ENCODE data around the gene PET100.

PET100 gene, protein sequence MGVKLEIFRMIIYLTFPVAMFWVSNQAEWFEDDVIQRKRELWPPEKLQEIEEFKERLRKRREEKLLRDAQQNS

DNA sequence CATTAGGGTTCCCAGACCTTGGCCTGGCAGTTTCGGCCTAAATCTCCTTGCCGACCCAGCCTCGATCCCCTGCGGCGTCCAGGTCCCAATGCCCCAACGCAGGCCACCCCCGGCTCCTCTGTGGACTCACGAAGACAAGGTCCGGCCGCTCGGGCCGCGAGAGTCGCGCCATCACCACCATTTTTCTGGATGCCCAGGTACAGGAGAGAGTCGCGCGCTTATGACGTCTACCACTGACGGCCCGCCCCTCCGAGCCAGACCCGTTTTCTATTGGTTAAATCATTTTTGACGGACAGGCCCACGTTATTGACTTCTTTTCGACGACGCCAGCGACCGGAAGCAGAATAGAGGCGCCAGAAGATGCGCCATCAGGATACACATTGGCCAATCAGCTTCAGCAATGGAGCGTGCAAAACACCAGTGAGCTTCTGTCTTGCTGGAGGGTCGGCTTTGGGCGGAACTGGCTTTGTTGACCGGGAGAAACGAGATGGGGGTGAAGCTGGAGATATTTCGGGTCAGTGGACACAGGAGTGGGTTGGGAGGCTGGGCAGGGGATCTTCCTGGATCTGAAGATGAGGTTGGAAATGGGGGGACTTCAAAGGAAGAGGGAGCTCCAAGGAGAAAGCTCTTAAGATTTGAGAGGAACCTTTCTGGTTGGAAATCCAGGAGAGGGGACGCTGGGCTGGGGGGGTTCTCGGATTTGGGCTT is at the start of gene PET100, which contains the start of gene XAB2:
Gene PET100, plus strand, starts transcription at position 447 of the 708 bp plus-strand sequence. Its CDS starts 41 bp downstream, at position 488.
Gene XAB2, minus strand, starts transcription at position 199 of the 708 bp plus-strand sequence. Its CDS starts 18 bp downstream, at position 181.
- no peaks in the 10 kb centered on the region for H3K27me3 Mint-ChIP-seq
- H3K27ac Mint-ChIP-seq, result peak within 1 kb of the TSS; percentile 99
- peaks cover 36% of the 10 kb centered on the region for H3K4me1 Mint-ChIP-seq (ENCODE audit: low read depth)
- H3K4me3 Mint-ChIP-seq, result peak within 1 kb of the TSS; percentile 98
- H3K36me3 Mint-ChIP-seq (ENCODE audit: low read depth), result peaks cover 13% of the 10 kb centered on the region
- H3K9me3 Mint-ChIP-seq, result no peaks in the 10 kb centered on the region

- Mint-ChIP-seq H3K27me3 (peaks cover 13% of the 10 kb centered on the region), H3K36me3 (ENCODE audit: low read depth) (no peaks in the 10 kb centered on the region), H3K27ac (no peak overlapping the region), H3K4me1 (ENCODE audit: low read depth) (no peaks in the 10 kb centered on the region), H3K4me3 (no peak overlapping the region), H3K9me3 (no peaks in the 10 kb centered on the region)
Observed at GRCh38 chr19:7582446-7582845, 47.1 kb upstream of the PET100 start.

- Mint-ChIP-seq H3K4me1 (ENCODE audit: low read depth) (no peaks in the 10 kb centered on the region), H3K9me3 (no peaks in the 10 kb centered on the region), H3K27me3 (peaks cover 15% of the 10 kb centered on the region), H3K4me3 (no peak overlapping the region), H3K36me3 (ENCODE audit: low read depth) (no peaks in the 10 kb centered on the region), H3K27ac (no peak overlapping the region)
Observed at GRCh38 chr19:7589822-7590221, 39.8 kb upstream of the PET100 start.

DNA sequence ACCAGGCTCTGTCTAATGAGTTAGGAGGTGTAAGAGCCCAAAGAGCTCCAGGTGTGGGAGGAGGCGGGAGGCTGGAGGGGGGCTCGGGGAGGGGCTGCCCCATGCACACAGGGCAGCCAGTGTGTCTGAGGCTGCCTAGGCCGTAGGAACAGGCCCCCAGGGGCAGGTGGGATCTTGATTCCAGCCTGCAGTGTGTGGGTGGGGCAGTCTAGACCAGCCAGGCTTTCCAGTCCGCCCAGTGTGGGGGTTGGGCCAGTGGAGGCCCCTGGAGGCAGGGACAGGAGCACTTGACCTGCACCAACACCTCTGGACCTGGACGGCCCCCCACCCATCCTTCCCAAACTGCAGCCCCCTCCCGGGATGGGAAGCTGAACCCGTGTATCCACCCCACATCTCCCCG is 39.3 kb upstream of the PET100 start:
- H3K9me3 Mint-ChIP-seq, result no peaks in the 10 kb centered on the region
- H3K27ac Mint-ChIP-seq, result no peak overlapping the region
- peaks cover 20% of the 10 kb centered on the region for H3K27me3 Mint-ChIP-seq
- H3K4me1 Mint-ChIP-seq (ENCODE audit: low read depth), result no peaks in the 10 kb centered on the region
- no peak overlapping the region for H3K4me3 Mint-ChIP-seq
- no peaks in the 10 kb centered on the region for H3K36me3 Mint-ChIP-seq (ENCODE audit: low read depth)

GRCh38 chr19:7595466-7596133 is 34.0 kb upstream of the PET100 start, which contains the start of gene CAMSAP3:
CAMSAP3 (plus strand) TSS chr19:7595863; CDS start chr19:7596003, 140 bp downstream.
- H3K4me3 Mint-ChIP-seq, result peak within 1 kb of the TSS; percentile 50
- H3K9me3 Mint-ChIP-seq, result no peaks in the 10 kb centered on the region
- peaks cover 4% of the 10 kb centered on the region for H3K4me1 Mint-ChIP-seq (ENCODE audit: low read depth)
- peaks cover under 1% of the 10 kb centered on the region for H3K36me3 Mint-ChIP-seq (ENCODE audit: low read depth)
- peaks cover 43% of the 10 kb centered on the region for H3K27me3 Mint-ChIP-seq
- no peak within 1 kb of the TSS for H3K27ac Mint-ChIP-seq

GRCh38 chr19:7596211-7596937 is 33.2 kb upstream of the PET100 start:
- Mint-ChIP-seq H3K9me3 (no peaks in the 10 kb centered on the region), H3K4me1 (ENCODE audit: low read depth) (peaks cover 8% of the 10 kb centered on the region), H3K36me3 (ENCODE audit: low read depth) (peaks cover 4% of the 10 kb centered on the region), H3K4me3 (peak overlapping the region; percentile 49), H3K27ac (no peak overlapping the region), H3K27me3 (peaks cover 46% of the 10 kb centered on the region)

DNA sequence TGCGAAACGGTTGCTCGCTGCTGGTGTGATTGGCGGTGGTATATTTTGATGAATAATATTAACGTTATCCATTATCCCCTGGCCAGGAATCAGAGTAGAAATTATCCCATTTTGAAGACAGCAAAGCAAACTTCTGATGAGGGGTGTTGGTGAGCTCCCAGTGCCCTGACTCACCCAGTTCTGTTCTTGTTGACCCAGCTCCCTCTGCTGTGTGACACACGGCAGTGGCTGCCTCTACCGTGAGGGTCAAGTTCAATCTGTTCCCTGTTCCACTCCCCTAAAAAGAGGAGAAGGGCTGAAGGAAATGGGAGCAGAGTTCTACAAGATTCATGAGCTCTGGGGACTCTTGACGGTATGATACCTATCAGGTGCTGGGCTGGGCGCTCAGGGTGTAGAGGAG is 31.9 kb upstream of the PET100 start:
- H3K36me3 Mint-ChIP-seq (ENCODE audit: low read depth), result peaks cover 4% of the 10 kb centered on the region

GRCh38 chr19:7598180-7598579 is 31.4 kb upstream of the PET100 start:
- Mint-ChIP-seq H3K36me3 (ENCODE audit: low read depth) (peaks cover 4% of the 10 kb centered on the region), H3K4me3 (no peak overlapping the region), H3K9me3 (no peaks in the 10 kb centered on the region), H3K27me3 (peaks cover 45% of the 10 kb centered on the region), H3K27ac (no peak overlapping the region), H3K4me1 (ENCODE audit: low read depth) (peaks cover 8% of the 10 kb centered on the region)

More for the DNA sequence above, 31.9 kb upstream of the PET100 start:
- peaks cover 46% of the 10 kb centered on the region for H3K27me3 Mint-ChIP-seq
- no peak overlapping the region for H3K4me3 Mint-ChIP-seq
- H3K4me1 Mint-ChIP-seq (ENCODE audit: low read depth), result peaks cover 8% of the 10 kb centered on the region
- H3K27ac Mint-ChIP-seq, result no peak overlapping the region
- H3K9me3 Mint-ChIP-seq, result no peaks in the 10 kb centered on the region

GRCh38 chr19:7600721-7601120 is 28.9 kb upstream of the PET100 start:
- peak overlapping the region; percentile 84 for H3K27ac Mint-ChIP-seq
- peak overlapping the region; percentile 61 for H3K4me3 Mint-ChIP-seq
- H3K4me1 Mint-ChIP-seq (ENCODE audit: low read depth), result peaks cover 8% of the 10 kb centered on the region
- peaks cover 4% of the 10 kb centered on the region for H3K36me3 Mint-ChIP-seq (ENCODE audit: low read depth)
- H3K27me3 Mint-ChIP-seq, result peaks cover 25% of the 10 kb centered on the region
- H3K9me3 Mint-ChIP-seq, result no peaks in the 10 kb centered on the region

DNA sequence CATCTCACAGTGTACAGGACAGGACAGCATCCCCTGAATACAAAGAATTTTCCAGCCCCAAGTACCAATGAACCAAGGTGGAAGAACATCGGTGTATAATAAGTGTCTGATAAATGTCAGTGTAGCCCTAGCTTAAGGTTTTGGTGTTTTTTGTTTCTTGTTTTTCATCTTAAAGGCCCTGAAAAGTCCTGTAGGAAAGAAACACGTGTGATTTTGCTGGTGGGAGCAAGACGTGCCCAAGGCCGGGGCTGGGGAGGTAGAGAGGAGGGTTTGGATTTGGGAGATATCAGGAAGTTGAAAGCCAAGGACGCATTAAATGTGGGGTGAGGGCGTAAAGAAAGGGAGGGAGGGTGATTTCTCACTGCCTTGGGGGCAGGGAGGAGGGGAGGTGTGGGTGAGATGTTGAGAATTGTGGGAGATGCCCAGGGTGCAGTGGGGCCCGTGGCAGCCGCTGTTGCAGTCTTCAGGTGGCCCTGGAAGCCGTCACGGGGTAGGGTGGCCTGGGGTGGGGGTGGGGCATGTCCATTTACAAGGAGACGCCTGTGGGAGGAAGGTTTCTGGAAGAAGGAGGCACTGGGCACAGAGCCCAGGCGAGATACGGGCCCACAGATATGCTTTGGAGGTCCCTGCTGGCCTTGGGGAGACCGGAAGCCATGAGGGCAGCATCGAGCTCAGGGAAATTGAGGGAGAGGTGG is 27.2 kb upstream of the PET100 start:
- Mint-ChIP-seq H3K27me3 (peaks cover 19% of the 10 kb centered on the region), H3K27ac (no peak overlapping the region), H3K9me3 (no peaks in the 10 kb centered on the region), H3K36me3 (ENCODE audit: low read depth) (peaks cover 4% of the 10 kb centered on the region), H3K4me1 (ENCODE audit: low read depth) (peaks cover 4% of the 10 kb centered on the region), H3K4me3 (no peak overlapping the region)

GRCh38 chr19:7602935-7603497 is 26.6 kb upstream of the PET100 start:
- Mint-ChIP-seq H3K27me3 (peaks cover 13% of the 10 kb centered on the region), H3K4me3 (no peak overlapping the region), H3K27ac (no peak overlapping the region), H3K36me3 (ENCODE audit: low read depth) (peaks cover 4% of the 10 kb centered on the region), H3K4me1 (ENCODE audit: low read depth) (peaks cover 4% of the 10 kb centered on the region), H3K9me3 (no peaks in the 10 kb centered on the region)

DNA sequence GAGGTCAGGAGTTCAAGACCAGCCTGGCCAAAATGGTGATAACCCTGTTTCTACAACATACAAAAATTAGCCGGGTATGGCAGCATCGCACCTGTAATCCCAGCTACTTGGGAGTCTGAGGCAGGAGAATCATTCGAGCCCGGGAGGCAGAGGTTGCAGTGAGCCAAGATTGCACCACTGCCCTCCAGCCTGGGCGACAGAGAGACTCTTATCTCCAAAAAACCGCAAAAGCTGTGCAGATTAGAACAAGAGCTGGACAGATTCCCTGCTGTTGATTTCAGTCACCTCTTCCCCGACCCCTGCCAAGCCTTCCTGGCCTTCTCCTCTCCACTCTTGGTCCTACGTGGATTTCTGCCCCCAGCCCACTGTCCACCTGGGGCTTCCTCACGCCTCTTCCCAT is 25.7 kb upstream of the PET100 start:
- Mint-ChIP-seq H3K4me3 (no peak overlapping the region), H3K4me1 (ENCODE audit: low read depth) (peaks cover 4% of the 10 kb centered on the region), H3K9me3 (no peaks in the 10 kb centered on the region), H3K27me3 (peaks cover 4% of the 10 kb centered on the region), H3K27ac (no peak overlapping the region), H3K36me3 (ENCODE audit: low read depth) (peaks cover 4% of the 10 kb centered on the region)

DNA sequence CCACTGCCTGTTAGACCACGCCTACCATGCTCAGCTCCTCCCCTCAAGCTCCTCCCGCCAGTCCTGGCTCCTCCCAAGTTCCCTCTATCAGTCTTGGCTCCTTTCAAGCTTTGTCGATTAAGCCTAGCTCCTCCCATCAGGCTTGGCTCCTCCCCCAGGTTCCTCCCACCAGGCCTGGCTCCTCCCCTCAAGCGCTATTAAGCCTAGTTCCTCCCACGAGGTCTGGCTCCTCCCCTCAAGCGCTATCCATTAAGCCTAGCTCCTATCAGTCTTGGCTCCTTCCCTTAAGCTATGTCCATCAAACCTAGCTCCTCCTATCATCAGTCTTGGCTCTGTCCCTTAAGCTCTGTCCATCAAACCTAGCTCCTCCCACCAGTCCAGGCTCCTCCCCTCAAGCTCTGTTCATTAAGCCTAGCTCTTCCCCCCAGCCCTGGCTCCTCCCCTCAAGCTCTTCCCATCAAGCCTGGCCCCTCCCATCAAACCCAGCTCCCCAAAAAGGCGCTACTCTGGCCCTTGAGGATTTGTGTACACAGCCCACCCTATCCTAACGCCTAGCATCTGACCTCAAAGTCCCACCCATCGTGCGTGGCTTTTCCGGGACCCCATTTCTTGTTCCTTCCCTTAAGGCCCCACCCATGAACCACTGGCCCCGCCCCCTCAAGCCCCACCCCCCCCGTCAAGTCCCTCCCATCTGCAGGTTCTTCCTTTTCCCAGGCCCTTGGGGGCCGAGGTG is 23.9 kb upstream of the PET100 start:
- peaks cover 3% of the 10 kb centered on the region for H3K36me3 Mint-ChIP-seq (ENCODE audit: low read depth)
- no peak overlapping the region for H3K27ac Mint-ChIP-seq
- no peak overlapping the region for H3K4me3 Mint-ChIP-seq
- peaks cover 3% of the 10 kb centered on the region for H3K4me1 Mint-ChIP-seq (ENCODE audit: low read depth)
- no peaks in the 10 kb centered on the region for H3K9me3 Mint-ChIP-seq
- H3K27me3 Mint-ChIP-seq, result peaks cover 3% of the 10 kb centered on the region
